Stimulated activated CD4-positive, alpha-beta T cell treated with anti-CD3 and anti-CD28 coated beads, Interleukin-1b, Interleukin-23, amount 100 ng/mL, for 4 hours (primary cell): ENCODE results near the gene BOD1.

Experiments used
- DNase-seq, 2 donors: peaks; one replicate each; pipeline ENCODE4 v3.0.0-alpha.2; 2020; ENCODE audit warnings: low read depth in 2 of 2

Gene BOD1

DNA sequence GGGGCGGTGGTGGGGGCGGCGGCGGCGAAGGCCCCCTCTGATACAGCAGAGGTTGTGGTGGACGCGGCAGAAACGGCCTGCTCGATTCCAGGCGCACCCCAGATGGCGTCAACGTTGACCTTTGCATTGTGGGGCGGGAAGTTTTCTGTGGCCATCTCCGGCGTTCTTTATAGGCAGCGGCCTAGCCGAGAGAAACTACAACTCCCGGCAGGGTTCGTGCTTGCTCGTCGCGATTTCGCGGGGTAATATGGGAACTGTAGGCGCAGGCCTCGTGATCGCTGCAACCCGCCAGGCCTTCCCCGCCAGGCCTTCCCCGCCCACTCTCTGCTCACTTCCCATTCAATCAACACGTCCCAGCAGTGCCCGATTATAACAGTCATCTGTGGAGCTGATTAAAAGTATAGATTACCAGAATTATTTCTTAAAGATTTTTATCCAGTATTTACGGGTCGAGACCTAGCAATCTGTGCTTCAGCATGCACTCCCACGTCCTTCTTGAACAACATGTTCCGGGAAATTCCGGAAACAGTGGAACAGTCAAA is at the start of gene BOD1:
BOD1 (minus strand) TSS at position 74 of the 542 bp plus-strand sequence. CDS start 214 bp downstream, outside the sequence.
- DNase-seq, result peak; percentile 82 to 91

DNA sequence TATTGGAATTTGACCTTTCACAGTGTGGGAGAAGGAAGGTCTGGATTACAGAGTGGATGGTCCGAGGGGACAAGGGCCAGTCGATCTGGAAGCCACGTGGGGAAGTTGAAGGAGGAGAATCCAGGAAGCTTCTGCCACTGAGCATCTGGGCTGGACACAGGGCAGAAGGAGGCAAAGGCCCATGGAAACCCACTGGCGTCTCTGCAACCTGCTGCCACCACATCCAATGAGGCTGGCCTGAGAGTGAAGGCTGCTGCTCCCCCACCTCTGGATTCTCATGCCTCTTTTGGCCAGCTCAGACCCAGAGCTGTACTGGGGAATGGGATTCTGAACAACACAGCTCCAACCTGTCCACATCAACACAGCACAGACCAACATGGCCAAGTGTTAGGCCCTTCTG is 48.9 kb upstream of the BOD1 start:
- DNase-seq, result no peak

DNA sequence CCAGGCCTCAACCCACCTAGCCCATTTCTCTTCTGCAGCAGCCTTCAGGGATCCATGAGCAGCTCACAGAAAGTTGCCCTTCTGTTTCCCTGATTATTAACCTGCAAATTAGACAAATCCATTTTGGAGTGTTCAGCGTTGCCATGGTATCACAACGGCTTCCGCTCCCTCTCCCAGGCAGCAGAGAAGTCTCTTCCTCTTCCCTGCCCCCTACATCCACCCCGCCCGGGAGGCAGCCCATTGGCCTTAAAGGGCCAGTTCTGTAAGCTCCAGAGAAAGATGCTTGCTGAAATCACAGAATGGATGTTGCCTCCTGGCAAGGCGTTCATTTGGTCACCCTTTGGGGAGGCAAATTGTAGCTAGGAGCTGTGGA is 47.7 kb upstream of the BOD1 start:
- no peak for DNase-seq

DNA sequence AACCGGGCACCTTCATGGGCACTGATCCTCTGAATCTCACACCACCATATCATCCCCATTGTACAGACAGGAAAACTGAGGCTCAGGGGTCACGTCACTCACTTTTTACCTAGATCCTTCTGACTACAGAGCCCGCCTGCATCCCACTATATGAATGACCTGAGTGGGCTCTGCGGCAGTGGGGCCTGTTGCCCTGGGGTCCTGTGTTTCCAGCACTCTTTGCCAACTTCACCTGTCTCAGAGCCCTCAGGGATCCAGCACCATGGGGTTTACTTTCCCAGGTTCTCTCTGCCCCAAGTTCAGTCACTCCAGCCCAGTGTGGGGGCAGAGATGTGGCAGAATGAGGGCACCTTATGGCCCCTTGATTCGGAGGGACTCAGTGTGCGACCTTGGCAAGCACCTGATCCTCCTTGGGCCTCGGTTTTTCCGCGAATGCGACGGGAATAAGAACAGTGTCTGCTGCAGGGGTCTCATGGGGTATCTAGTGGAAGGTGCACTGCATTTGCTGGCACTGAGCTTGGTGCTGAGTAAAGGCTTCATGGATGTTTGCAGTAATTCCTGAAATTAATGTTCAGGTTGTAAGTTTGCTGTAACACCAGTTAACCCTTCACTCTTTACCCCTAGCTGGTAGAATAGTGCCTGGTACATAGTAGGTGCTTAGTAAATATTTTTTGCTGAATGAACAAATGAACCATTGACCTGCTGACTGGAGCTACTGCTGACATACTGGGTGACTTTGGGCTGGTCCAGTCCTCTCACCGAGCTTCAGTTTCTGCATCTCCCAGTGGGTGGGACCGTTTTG is 47.1 kb upstream of the BOD1 start:
- no peak for DNase-seq

DNA sequence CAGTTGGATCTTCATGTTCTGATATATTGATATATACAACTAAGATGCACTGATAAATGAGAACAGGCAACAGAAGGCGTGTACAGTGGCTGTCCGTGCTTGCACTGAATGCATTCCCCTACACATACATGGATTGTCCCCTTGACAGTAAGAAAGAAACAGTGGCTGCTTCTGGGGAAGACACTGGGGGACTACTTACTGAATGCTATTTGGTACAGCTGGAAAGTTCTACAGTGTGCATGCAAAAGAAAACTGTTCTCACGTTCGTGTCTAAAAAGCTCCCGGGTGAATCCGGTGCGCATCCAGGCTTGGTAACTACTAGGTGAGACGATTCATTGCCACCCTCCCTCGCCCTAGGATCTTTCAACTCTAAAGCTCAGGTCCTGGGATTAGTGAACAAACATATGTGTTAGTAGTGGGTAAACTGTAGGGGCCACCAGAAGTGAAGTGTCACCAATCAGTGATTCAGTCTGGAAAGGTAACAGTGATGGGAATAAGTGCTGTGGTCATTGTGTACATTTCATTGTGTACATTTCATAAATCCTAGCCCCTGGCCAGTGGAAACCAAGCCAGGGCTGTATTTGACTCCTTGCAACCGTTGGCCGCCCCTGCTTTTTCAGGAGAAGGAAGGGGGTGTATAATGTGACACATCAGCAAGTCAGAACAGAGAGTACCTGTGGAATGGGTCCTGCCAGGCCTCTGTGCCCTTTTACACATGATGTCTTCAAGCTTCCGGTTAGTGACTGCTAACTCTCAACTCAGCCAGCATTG is 46.3 kb upstream of the BOD1 start:
- no peak for DNase-seq

DNA sequence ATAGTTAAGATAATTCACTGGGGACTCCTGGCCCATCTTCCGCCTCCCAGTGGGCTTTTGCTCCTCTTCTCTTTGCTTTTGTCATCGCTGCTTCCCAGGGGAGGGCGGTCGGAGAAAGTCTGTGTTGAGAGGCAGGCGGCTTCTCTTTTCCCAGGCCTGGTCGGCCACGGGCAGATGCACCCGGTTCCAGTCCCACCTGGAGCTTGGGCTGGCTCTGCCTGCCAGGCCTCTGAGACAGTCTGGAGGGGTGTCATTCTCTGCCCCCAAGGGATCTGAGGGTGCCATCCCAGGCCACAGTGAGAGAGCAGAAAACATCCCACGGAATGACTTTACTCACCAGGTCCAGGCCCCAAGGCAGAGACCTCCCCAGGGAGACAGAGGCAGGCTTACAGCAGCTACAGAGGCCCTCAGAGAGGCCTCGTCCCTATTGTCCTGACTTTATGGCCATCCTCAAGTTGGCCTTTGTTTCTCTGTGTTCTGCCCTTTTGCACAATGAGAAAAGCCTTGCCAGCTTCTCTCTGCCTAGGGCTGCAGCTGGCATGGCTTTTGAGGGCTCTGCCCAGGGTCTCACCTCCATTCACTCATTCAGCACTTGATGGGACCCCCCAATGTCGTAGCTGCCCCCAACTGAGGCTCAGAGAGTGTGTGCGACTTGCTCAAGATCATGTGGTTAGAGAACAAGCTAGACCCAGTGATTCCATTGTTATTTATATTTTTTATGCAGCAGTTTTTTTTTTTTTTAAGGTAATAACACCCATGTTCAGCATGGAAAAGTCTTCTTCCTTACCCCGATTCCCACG is 44.2 kb upstream of the BOD1 start:
- no peak for DNase-seq

DNA sequence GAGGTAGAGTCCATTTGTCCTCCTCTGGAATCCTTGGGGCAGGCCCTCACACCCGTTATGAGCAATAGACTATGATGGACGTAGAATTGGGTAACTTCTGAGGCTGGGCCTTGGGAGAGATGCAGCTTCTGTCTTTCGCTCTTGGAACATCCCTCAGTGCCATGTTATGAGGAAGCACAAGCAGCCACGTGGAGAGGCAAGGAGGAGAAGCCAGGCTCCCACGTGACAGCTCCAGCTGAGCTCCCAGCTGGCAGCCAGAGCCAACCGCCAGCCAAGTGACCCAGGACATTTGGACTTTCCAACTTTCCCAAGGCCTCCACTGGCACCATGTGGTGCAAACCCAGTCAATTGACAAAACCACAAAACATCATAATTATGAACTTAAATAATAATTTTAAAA is 43.0 kb upstream of the BOD1 start:
- DNase-seq, result no peak

DNA sequence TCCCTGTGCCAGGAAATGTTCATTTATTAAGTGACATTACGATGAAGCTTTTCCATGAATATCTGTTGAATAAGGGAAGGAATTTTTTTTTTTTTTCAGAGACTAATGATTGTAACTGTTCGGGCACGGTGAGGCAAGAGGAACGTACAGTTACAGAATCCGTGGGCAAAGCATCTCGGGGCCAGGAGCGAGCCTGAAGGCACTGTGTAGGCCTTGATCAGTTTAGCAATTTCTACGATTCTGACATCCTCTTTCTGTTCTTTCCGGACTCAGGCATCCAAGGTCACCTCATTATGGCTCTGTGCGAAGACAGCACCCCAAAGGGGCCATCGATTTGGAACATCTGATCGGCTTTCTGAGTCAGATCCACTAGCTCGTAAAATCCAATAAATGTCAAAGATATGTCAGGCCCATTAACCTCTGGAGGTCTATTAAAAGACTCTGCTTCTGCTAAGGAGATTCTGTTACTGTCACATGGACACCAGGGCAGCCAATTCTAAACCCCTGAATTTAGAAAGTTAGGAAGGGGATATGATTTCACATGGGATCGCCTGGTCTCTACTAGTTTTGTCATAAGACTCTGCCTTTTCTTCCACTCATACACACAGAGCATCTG is 41.4 kb upstream of the BOD1 start:
- no peak for DNase-seq

DNA sequence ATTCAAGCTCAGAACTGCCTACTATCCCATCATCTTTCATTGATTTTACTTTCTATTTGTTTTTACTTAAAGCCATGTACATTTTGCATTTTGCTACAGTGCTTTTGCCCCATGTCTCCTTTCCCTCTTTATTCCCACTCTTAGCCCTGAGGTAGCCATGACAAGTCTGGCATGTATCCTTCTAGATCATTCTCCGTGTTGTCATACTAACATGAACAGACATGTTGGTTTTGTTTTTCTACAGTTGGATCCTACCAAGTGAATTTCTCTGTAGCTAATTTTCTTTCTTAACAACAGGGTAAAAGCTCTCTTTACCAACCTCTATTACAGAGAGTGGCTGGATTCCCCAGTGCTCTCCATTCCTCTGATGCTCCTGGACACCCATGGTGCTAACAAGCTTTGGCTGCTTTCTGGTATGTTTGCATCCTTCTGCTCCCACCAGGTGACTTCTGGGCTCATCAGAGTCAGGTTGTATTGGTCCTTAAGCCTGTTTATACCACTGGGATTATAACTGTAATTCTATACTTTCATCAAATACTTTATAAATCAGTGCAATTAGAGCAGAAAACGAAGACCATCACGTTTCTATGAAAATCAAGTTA is 38.8 kb upstream of the BOD1 start:
- no peak for DNase-seq

DNA sequence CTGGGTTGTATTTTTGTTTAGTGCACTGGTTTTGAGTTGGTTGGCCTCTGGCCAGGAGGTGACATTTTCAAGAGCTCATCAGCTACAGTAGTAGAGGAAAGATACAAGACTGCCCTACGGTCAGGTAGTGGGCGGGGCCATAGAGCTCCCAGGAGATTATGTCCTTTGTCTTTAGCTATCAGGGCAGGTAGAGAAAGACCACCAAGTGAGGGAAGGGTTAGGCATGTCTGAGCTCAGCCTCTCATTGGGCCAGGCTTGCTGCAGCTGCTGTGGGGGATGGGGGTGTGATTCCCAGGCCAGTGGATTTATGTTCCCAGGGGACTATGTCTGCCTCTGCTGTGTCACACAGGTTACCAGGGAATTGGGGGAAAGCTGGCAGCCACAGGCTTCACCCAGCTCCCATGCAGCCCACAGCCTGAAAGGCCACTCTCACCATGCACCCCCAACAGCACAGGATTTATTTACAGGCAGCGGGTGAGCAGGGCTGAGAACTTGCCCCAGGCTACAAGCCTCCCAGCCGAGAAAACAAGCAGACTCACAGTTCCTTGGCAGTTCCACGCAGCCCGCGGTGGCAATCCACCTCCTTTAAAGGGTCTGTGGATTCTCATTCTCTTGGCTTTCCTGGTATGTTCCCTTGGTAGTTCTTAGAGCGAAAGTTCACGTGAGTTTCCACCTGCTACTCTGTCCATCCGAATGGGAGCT is 37.5 kb upstream of the BOD1 start:
- no peak for DNase-seq

DNA sequence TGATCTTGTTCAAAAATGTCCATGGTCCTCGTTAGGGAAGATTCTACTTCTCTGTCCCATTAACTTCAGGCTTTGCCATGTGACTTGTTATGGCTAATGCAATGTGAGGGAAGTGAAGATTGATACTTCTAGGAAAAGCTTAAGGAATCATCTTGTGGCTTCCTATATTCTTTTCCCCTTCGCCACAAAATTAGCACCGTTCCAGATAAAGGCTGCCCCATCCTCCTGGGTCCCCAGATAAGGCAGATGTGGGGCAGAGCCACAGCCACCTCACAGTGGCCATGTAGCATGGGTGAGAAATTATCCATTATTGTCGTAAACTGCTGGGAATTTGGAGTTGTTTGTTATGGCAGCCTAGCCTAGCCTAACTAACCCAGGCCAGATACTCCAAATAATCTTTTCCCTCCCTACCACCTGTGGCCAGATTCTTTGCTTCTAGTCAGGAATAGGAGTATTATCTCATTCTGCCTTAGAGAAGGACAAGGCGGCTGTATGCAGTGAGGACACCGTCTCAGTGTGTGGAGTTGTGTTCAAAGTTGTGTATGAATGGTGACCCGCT is 31.9 kb upstream of the BOD1 start:
- DNase-seq, result no peak

DNA sequence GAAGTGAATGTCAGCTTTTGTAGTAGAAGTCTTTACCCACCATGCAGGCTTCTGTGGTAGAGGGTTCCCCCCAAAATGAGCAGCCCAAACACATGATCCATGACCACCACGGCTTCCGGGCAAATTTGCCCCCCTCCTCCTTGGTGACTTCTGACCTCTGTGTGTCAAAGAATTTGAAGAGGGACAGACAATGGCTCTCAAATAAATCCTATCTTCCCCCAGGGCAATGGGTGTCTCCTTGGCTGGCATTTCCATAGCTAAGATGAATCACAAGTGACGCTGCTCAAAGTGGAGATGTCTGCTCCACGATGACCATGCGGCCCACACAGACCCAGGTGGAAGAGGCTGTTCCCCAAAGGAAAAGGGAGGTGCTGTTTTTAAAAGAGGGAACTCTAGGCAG is 30.2 kb upstream of the BOD1 start:
- DNase-seq, result no peak

DNA sequence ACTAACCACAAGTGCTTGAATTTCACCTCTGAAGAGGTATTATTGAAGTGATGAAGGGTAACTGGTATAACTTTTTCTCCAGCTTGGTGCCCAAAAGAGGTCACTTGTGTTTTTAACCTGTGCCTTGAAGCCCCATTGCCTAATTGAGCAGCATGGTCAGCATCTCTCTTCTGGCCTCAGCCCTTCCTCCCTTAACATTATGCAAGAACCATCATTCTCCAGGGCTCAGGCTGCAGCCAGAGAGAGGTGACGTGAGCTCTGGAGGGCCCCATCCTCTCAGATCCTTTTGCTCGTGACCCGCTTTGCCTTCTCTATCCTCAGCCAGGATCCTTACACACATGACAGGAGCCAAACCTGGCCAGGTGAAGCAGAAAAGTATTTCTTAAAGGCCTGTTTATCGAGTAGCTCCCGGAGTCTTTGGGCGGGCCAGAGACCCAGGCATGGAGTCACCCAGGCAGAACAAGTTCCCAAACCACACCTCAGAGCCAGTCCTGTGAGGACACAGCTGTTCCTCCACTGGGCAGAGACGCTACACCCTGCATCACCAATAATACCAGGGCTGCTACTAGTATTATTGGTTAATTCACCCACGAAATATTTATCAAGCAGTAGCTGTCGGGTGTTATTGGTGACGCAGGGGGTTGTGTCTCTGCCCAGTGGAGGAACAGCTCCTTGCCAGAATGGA is 29.6 kb upstream of the BOD1 start:
- DNase-seq, result no peak

DNA sequence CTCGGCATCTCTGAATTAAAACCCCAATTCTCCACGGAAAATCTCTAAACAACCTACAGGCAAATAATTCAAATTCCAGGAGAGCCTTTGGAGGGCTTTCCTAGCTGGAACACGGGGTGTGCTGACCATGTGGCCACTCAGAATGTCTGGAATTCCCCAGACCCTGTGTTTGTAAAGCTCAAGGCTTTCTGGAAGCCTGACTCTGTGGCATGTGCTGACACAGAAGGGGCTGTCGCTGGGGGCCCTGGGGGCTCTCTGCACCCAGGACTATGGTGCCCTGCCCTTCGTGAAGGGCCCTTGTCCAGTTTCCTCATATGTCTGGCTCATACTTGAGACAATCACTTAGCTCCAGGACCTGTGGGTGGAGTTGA is 29.0 kb upstream of the BOD1 start:
- DNase-seq, result no peak

DNA sequence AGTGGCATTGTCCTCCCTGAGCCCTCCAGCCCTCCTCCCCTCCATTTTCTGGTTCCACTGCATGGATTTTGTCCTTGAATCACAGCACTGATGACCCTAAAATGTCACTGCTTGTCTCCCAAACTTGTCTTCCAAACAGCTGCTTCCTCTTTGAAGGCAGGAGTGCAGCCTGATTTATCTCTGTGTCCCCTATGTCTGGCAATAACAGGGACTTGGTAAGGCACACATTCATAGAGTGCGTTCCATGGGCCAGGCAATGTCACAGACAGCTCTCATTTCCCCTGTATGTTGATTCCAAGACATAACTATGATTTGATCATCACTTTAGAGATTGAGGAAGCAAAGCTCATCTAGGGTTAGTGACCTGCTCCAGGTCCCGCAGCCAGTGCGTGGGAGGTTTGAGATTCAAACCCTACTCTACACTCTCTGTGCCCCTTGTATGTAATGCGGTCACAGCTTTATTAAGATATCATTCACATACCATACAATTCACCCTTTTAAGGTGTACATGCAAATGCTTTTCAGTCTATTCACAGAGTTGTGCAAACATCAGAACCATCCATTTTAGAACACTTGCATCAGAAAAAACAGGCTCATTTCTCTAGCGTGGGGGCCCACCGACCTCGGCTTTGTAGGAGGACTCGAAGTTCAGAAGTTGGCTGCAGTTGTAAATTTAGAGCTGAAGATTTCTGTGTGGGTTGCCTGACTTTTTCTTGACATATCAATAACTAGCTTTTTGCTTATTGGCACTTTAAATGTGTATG is 28.4 kb upstream of the BOD1 start:
- no peak for DNase-seq

DNA sequence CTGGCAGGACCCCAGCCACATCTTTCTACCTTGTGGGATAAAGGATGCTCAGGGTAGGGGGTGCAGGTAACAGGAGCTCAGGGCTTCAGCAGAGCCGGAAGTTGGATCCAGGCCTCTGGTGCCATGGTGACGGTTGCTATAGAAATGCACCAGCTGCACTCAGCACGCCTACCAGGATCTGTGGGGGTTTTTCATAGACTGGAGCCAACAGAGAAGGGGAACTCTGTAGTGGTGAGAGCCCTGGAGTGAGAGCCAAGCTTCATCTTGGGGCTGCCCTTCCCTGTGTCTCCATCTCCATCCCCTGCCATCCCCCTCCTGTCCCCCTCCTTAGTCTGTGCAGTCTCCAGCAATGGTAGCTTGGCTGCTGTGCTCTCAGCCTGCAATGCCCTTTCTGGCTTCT is 27.5 kb upstream of the BOD1 start:
- DNase-seq, result no peak

DNA sequence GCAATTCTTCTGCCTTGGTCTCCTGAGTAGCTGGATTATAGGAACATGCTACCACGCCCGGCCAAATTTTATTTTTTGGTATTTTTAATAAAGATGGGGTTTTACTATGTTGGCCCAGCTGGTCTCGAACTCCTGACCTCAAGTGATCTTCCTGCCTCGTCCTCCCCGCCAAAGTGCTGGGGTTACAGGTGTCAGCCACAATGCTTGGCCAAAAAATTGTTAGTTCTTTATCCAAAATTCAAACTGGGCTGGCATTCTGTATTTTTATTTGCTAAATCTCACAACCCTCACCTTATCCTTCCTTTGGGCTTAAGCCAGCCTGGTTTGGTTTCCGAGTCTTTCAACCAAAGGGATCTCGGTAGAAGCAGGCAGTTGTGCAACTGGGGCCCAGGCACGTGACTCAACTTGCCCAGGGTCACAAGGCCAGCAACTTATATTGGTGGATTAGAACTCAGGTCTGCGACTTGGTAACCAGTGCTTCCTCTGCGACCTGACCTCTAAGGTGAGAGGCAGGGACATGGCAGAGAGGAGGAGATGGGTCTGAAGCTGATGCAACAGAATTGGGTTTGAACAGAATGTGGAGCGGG is 26.5 kb upstream of the BOD1 start:
- no peak for DNase-seq

DNA sequence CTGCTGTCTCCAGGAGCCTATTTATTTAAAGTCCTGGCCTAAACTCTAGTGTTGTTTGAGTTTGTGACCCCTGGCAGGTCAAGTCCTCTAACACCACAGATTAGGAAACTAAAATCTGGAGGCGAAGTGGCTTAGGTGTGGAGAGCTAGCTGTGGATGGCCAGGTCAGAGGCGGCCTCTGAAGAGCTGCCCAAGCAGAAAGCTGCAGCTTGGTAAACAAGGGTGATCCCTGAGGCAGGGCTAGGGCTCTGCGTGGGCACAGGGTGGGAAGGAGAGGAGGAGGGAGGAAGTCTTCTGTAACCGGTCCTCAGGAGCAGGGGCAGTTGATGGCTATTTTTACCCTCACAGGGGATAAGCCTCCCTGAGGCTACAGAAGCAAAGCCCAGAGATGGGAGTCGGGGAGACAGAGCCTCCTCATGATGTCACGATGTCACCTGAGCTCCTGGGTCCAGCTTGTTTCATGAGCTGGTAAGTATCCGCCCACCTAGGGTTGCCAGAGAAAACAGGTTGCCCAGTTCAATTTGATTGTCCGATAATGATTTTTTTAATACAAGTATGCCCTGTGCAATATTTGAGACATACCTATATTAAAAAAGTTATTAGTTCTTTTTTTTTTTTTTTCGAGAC is 25.9 kb upstream of the BOD1 start:
- no peak for DNase-seq
